Epidermal melanocyte (primary cell): ENCODE data around the gene CEPT1.
A peak's percentile ranks its signal among the peaks of the same experiment; 100 is the strongest.
"Not testable (repeated sequence)": the region's sequence is repeated elsewhere in the genome, so short reads cannot be mapped to it uniquely, and the experiment has no call there.

ENCODE experiments used
- DNase-seq: peaks from one replicate; pipeline ENCODE4 v3.0.0; 2011; ENCODE audit warnings: low spot score; ENCODE audit not compliant: insufficient read length

Gene CEPT1

GRCh38 chr1:111139956-111140679 is at the start of gene CEPT1, which contains the start of gene DRAM2:
TSS of gene CEPT1 (plus strand) at chr1:111140223. CDS start at chr1:111147715, 7,492 bp downstream.
TSS of gene DRAM2 (minus strand) at chr1:111140093. CDS start at chr1:111131554, 8,539 bp downstream.
- DNase-seq: peak; percentile 80

GRCh38 chr1:111095421-111095820 is 44.6 kb upstream of the CEPT1 start:
- not testable (repeated sequence) for DNase-seq

GRCh38 chr1:111097356-111098099 is 42.5 kb upstream of the CEPT1 start:
- DNase-seq: no peak

- DNase-seq: no peak
Measured at GRCh38 chr1:111099289-111099688, 40.7 kb upstream of the CEPT1 start.

- DNase-seq: no peak
Measured at GRCh38 chr1:111101854-111102642, 38.0 kb upstream of the CEPT1 start.

GRCh38 chr1:111104981-111105380 is 35.0 kb upstream of the CEPT1 start:
- no peak for DNase-seq

- DNase-seq: no peak
Measured at GRCh38 chr1:111110197-111110899, 29.7 kb upstream of the CEPT1 start.

GRCh38 chr1:111116496-111116895 is 23.5 kb upstream of the CEPT1 start:
- DNase-seq: no peak

- no peak for DNase-seq
Measured at GRCh38 chr1:111126354-111126753, 13.7 kb upstream of the CEPT1 start.

GRCh38 chr1:111127923-111128643 is 11.9 kb upstream of the CEPT1 start:
- DNase-seq: no peak

- no peak for DNase-seq
Measured at GRCh38 chr1:111129376-111129775, 10.6 kb upstream of the CEPT1 start.

GRCh38 chr1:111131693-111132092 is 8.3 kb upstream of the CEPT1 start:
- no peak for DNase-seq

- DNase-seq: no peak
Measured at GRCh38 chr1:111133866-111134265, 6.2 kb upstream of the CEPT1 start.

GRCh38 chr1:111139324-111139955 is 583 bp upstream of the CEPT1 start:
- peak; percentile 22 for DNase-seq

GRCh38 chr1:111140680-111140967 is 601 bp downstream of the CEPT1 start:
- DNase-seq: peak; percentile 41

GRCh38 chr1:111141245-111142220 is 1.5 kb downstream of the CEPT1 start:
- no peak for DNase-seq

GRCh38 chr1:111142356-111142975 is 2.4 kb downstream of the CEPT1 start:
- DNase-seq: no peak

GRCh38 chr1:111145542-111145941 is 5.5 kb downstream of the CEPT1 start:
- DNase-seq: no peak
